Measurements from ENCODE around the gene MBOAT7. TPM values are rescaled to one million over a fixed set of nuclear protein-coding genes. Genes with fewer than 3 reads are reported as not detected.
A peak's percentile ranks its signal among the peaks of the same experiment; 100 is the strongest.

MBOAT7 gene
- total and polyA plus RNA-seq, 2 of the 4 experiments (the other 2 are of a cell fraction) = 11.3 to 121 TPM

DNA sequence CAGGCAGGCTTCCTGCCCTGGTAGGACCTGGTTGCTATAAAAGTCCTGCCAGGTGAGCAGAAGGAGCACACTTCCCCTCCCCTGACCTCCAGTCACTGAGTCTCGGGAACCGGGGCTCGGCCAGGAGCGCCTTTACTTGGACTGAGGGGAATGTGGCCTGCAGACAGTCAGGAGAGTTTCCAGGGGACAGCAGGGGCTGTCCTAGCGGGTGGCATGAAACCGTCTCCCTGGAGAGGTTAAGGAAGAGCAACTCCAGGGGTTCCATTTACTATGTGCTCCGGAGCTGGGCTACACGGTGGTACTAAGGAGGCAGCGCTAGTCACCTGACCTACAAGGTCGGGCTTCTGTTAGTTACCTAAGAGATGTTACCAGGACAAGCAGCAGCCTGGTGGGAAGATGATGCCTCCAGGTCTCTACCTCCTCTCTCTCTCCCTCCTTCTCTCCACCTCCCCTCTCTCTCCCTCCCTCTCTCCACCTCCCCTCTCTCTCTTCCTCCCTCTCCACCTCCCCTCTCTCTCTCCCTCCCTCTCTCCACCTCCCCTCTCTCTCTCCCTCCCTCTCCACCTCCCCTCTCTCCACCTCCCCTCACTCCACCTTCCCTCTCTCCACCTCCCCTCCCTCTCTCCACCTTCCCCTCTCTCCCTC is 55.9 kb downstream of the MBOAT7 start:
- no peak overlapping the region for H3K9ac ChIP-seq (ENCODE audit: low read depth, low read length)
- in situ Hi-C loops (cut with MboI; ENCODE audit: low sequenced_read_pairs) = loop anchor here (25.0 kb wide), 1 partner anchor 1529 kb away; the partner anchor contains the start of gene U2AF2
- ChIA-PET CTCF (no interaction called here), POLR2A (ENCODE audit: unreplicated experiment) (no interaction called here)
- no peak overlapping the region for H3K27ac ChIP-seq (ENCODE audit: insufficient read depth, low read length)
- BruUV-seq (replicated peaks) = no TSS peak
- TF ChIP-seq MXI1 (IDR thresholded peaks at IDR 0.05; ENCODE audit: borderline replicate concordance, low read depth, low read length) (no peak), CHD1 (IDR thresholded peaks at IDR 0.05; ENCODE audit: low read depth, low read length) (no peak), CEBPB (IDR thresholded peaks at IDR 0.05; ENCODE audit: low read depth, low read length) (no peak), SMC3 (IDR thresholded peaks at IDR 0.05; ENCODE audit: low read depth, low read length) (no peak), BHLHE40 (IDR thresholded peaks at IDR 0.05; ENCODE audit: low read depth, low read length) (no peak), MAFK (IDR thresholded peaks at IDR 0.05; ENCODE audit: low read depth, low read length) (no peak), MAZ (IDR thresholded peaks at IDR 0.05; ENCODE audit: borderline replicate concordance, low read depth, low read length) (no peak), RCOR1 (IDR thresholded peaks at IDR 0.05; ENCODE audit: insufficient replicate concordance, low read length) (no peak), RAD21 (IDR thresholded peaks at IDR 0.05; ENCODE audit: low read length) (no peak), FOS (IDR thresholded peaks at IDR 0.05; ENCODE audit: low read depth, low read length) (no peak)
- TF ChIP-seq, protein P1, sequence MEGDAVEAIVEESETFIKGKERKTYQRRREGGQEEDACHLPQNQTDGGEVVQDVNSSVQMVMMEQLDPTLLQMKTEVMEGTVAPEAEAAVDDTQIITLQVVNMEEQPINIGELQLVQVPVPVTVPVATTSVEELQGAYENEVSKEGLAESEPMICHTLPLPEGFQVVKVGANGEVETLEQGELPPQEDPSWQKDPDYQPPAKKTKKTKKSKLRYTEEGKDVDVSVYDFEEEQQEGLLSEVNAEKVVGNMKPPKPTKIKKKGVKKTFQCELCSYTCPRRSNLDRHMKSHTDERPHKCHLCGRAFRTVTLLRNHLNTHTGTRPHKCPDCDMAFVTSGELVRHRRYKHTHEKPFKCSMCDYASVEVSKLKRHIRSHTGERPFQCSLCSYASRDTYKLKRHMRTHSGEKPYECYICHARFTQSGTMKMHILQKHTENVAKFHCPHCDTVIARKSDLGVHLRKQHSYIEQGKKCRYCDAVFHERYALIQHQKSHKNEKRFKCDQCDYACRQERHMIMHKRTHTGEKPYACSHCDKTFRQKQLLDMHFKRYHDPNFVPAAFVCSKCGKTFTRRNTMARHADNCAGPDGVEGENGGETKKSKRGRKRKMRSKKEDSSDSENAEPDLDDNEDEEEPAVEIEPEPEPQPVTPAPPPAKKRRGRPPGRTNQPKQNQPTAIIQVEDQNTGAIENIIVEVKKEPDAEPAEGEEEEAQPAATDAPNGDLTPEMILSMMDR (conservative IDR thresholded peaks at IDR 0.05; ENCODE audit: low read depth, low read length) = no peak
- TF ChIP-seq, protein P2, sequence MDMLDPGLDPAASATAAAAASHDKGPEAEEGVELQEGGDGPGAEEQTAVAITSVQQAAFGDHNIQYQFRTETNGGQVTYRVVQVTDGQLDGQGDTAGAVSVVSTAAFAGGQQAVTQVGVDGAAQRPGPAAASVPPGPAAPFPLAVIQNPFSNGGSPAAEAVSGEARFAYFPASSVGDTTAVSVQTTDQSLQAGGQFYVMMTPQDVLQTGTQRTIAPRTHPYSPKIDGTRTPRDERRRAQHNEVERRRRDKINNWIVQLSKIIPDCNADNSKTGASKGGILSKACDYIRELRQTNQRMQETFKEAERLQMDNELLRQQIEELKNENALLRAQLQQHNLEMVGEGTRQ (IDR thresholded peaks at IDR 0.05; ENCODE audit: low read depth, low read length) = no peak
- no peak overlapping the region for H2AK5ac ChIP-seq (ENCODE audit: low read depth, low read length)
- no peak overlapping the region for H2BK120ac ChIP-seq (ENCODE audit: low read depth, low read length)
- no peak overlapping the region for H4K8ac ChIP-seq (ENCODE audit: low read depth in 2 of 2, low read length in 2 of 2)
- no peaks in the 10 kb centered on the region; the same call in 1 of the 2 replicates for H3K9me1 ChIP-seq (ENCODE audit: insufficient read depth, low read length)
- DNase-seq = no peak
- no peaks in the 10 kb centered on the region for H3K27me3 ChIP-seq (ENCODE audit: control insufficient read depth, insufficient read depth, low read length)
- H3K23ac ChIP-seq (ENCODE audit: low read depth, low read length) = no peak overlapping the region
- no peak overlapping the region for H4K91ac ChIP-seq (ENCODE audit: insufficient read depth, low read depth, low read length)
- H4K20me1 ChIP-seq (ENCODE audit: insufficient read depth, low read length) = peaks cover 3% of the 10 kb centered on the region; the same call in 1 of the 2 replicates
- H4K5ac ChIP-seq (ENCODE audit: low read depth, low read length) = no peak overlapping the region
- 0 out of 4 replicates have a peak, but pooled peaks cover 0 to under 1% of the 10 kb centered on the region in 2 experiments for H3K79me1 ChIP-seq (ENCODE audit: low read depth in 1 of 2, low read length in 2 of 2)
- H3K4me2 ChIP-seq (ENCODE audit: low read depth, low read length) = no peak overlapping the region
- H2BK5ac ChIP-seq (ENCODE audit: low read depth, low read length, poor library complexity, severe bottlenecking) = no peak overlapping the region
- dilution Hi-C loops (cut with HindIII; ENCODE audit: low sequenced_read_pairs, unreplicated experiment) = no loop called here
- H3K4me3 ChIP-seq (ENCODE audit: insufficient read depth, low read depth, low read length) = no peak overlapping the region
- peak overlapping the region; percentile 65 for H2AK9ac ChIP-seq (replicated peaks; ENCODE audit: low read depth, low read length, poor library complexity)
- no peak for ATAC-seq (ENCODE audit: low read depth)
- peaks cover 5% of the 10 kb centered on the region; the same call in 1 of the 2 replicates for H3K4me1 ChIP-seq (ENCODE audit: control insufficient read depth, insufficient read depth, low read length)
- H3K18ac ChIP-seq (ENCODE audit: low read depth, low read length) = no peak overlapping the region
- H2AFZ ChIP-seq (replicated peaks; ENCODE audit: low read length, poor library complexity) = no peak overlapping the region
- intact Hi-C loops (cut with micrococcal nuclease) = no loop called here
- no CpG with 5 or more reads among the region's 10 CpGs for WGBS, 2 experiments (ENCODE audit: extremely low coverage in 2 of 2, insufficient read length in 1 of 2)
- H3K56ac ChIP-seq (ENCODE audit: extremely low read depth, insufficient read depth, low read length) = no peak overlapping the region
- H3K4ac ChIP-seq (ENCODE audit: low read depth, low read length) = no peak overlapping the region
- no peak overlapping the region for H3K14ac ChIP-seq (replicated peaks; ENCODE audit: low read depth, low read length)
- H2BK20ac ChIP-seq (ENCODE audit: low read depth, low read length) = no peak overlapping the region
- H2BK15ac ChIP-seq (ENCODE audit: low read depth, low read length) = no peak overlapping the region
- H3K36me3 ChIP-seq (ENCODE audit: control insufficient read depth, insufficient read depth, low read length) = peaks cover 21% of the 10 kb centered on the region
- no peaks in the 10 kb centered on the region for H3K9me3 ChIP-seq (ENCODE audit: control insufficient read depth, insufficient read depth, low read length)

Measured in IMR-90 (cell line).